ENCODE data around the gene VEZT.
"Not testable (repeated sequence)": the region's sequence is repeated elsewhere in the genome, so short reads cannot be mapped to it uniquely, and the experiment has no call there.

DNA sequence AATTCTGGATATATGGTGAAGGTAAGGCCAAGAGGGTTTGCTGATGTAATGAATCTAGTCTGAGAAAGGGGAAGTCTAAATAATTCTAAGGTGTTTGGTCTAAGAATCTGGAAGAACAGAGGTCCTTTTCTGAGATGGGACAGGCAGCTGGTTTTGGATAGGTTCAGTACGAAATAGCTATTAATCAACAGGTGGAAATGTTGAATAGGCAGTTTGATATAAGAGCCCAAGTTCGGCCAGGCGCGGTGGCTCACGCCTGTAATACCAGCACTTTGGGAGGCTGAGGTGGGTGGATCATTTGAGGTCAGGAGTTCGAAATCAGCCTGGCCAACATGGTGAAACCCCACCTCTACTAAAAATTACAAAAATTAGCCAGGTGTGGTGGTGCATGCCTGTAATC is 97.1 kb downstream of the VEZT start:
- TF ChIP-seq, protein P1, sequence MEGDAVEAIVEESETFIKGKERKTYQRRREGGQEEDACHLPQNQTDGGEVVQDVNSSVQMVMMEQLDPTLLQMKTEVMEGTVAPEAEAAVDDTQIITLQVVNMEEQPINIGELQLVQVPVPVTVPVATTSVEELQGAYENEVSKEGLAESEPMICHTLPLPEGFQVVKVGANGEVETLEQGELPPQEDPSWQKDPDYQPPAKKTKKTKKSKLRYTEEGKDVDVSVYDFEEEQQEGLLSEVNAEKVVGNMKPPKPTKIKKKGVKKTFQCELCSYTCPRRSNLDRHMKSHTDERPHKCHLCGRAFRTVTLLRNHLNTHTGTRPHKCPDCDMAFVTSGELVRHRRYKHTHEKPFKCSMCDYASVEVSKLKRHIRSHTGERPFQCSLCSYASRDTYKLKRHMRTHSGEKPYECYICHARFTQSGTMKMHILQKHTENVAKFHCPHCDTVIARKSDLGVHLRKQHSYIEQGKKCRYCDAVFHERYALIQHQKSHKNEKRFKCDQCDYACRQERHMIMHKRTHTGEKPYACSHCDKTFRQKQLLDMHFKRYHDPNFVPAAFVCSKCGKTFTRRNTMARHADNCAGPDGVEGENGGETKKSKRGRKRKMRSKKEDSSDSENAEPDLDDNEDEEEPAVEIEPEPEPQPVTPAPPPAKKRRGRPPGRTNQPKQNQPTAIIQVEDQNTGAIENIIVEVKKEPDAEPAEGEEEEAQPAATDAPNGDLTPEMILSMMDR (conservative IDR thresholded peaks at IDR 0.05 in 1 of 2, IDR thresholded peaks at IDR 0.05 in 1 of 2; ENCODE audit: extremely low read depth in 1 of 2, insufficient read depth in 1 of 2, low read depth in 1 of 2, low read length in 2 of 2) = not testable (repeated sequence)
- TF ChIP-seq EZH2 (IDR thresholded peaks at IDR 0.05; ENCODE audit: borderline replicate concordance, low read length) = not testable (repeated sequence)
